GM19099 (cell line): ENCODE measurements around the gene SIDT2.

Experiments
- POLR2A ChIP-seq: IDR thresholded peaks from 3 replicates; pipeline ENCODE4 v1.6.1; 2011; ENCODE audit warnings: low read depth; ENCODE audit not compliant: insufficient read length; ENCODE audit errors: extremely low read depth

The SIDT2 gene

DNA sequence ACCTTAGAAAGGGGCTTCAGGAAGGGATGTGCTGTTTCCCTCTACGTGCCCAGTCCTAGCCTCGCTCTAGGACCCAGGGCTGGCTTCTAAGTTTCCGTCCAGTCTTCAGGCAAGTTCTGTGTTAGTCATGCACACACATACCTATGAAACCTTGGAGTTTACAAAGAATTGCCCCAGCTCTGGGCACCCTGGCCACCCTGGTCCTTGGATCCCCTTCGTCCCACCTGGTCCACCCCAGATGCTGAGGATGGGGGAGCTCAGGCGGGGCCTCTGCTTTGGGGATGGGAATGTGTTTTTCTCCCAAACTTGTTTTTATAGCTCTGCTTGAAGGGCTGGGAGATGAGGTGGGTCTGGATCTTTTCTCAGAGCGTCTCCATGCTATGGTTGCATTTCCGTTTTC lies 18.5 kb downstream of the SIDT2 start:
- no peak for TF ChIP-seq POLR2A

- TF ChIP-seq POLR2A = no peak
Observed at GRCh38 chr11:117197516-117198456, 19.2 kb downstream of the SIDT2 start.

- TF ChIP-seq POLR2A = no peak
Observed at GRCh38 chr11:117198613-117199012, 20.1 kb downstream of the SIDT2 start.

- TF ChIP-seq POLR2A = no peak
Observed at GRCh38 chr11:117199053-117199915, 20.7 kb downstream of the SIDT2 start, which contains the start of gene TAGLN. Gene TAGLN (plus strand): TSS chr11:117199370. CDS start chr11:117203014, 3,644 bp downstream.

DNA sequence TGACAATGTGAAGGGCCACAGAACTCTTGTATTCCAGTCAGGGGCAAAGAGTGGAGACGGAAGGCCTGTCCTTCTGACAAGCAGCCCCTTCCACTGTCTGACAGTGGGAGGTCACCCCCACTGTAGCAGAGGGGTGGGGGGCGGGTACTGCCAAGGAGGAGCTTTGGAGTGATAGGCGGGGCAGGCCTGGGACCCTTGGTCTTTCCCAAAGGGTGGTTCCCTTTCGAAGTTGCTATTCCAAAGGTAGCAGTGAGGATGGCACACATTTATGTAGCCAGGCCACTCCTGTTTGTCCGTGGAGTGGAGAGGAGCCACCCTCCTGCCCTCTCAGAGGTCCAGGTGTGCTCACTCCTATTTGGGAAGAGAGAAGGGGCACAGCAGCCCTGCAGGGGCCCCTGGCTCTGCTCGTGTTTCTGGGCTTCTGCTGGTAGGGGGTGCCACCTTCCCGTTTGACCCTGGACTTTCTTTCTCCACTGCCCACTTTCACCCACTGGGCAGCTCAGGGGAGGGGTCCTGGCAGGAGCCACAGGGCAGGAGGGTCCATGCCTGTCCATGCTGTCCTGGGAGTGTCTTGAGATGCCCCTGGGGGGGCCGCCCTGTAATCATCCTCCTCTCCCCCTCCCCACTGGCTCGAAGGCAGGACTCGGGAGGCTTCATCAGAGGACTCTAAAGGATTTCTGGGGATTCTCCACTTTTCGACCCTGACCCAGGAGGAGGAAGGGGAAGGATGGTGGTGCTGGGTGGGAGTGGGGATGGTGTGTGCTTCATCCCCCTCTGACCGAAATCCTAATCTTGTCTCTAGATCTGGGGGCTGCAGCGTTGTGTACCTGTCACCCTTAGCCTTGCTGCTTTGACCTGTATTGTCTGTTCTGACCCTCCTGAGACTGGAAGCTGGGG lies 21.6 kb downstream of the SIDT2 start:
- TF ChIP-seq POLR2A = no peak

DNA sequence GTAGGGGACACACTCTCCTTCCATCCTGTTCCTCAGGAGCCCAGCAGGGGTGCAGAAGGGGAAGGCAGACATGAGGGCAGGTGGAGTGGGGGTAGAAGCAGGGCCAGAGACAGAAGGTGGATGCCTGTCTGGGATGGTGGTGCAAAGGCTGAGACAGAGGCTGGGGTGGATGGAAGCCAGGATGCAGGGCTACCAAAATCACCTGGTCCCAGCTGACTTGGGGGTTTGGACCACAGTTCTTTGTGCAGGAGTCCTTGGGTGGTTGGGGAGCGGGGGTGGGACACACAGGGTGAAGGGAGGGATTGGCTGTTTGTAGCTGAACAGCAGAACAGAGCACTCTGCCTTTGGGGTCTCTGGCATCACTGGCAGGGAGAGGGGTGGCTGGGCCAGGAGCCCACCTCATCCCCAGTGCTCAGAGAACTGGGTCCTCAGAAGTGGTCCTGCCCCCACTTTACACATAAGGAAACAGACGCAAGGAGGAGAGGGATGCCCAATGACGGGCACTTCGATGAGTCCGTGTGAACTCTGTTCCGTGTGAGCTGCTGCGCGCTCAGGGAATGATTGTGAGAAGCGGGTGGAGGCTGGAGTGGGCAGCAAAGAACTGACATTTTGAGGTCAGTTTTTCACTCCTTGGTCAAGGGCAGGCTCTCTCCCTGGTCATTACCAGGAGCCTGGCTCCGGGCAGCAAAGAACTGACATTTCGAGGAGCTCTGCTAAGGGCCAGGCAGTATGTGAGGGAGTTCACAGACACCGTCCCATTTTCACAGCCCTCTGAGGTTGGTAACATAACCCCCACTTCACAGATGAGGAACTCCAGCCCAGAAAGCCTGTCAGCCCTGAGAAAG lies 22.5 kb downstream of the SIDT2 start:
- no peak for TF ChIP-seq POLR2A

- TF ChIP-seq POLR2A = no peak
Observed at GRCh38 chr11:117201658-117202305, 23.2 kb downstream of the SIDT2 start.

- TF ChIP-seq POLR2A = no peak
Observed at GRCh38 chr11:117202386-117203068, 24.0 kb downstream of the SIDT2 start.

DNA sequence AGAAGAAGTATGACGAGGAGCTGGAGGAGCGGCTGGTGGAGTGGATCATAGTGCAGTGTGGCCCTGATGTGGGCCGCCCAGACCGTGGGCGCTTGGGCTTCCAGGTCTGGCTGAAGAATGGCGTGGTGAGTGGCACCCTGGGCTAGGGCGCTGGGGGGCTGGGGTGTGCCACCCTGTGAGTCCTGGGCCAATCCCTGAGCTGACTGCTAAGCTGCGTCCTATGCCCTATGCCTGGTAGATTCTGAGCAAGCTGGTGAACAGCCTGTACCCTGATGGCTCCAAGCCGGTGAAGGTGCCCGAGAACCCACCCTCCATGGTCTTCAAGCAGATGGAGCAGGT lies 24.5 kb downstream of the SIDT2 start:
- TF ChIP-seq POLR2A = no peak

- no peak for TF ChIP-seq POLR2A
Observed at GRCh38 chr11:117204283-117205080, 25.9 kb downstream of the SIDT2 start.

DNA sequence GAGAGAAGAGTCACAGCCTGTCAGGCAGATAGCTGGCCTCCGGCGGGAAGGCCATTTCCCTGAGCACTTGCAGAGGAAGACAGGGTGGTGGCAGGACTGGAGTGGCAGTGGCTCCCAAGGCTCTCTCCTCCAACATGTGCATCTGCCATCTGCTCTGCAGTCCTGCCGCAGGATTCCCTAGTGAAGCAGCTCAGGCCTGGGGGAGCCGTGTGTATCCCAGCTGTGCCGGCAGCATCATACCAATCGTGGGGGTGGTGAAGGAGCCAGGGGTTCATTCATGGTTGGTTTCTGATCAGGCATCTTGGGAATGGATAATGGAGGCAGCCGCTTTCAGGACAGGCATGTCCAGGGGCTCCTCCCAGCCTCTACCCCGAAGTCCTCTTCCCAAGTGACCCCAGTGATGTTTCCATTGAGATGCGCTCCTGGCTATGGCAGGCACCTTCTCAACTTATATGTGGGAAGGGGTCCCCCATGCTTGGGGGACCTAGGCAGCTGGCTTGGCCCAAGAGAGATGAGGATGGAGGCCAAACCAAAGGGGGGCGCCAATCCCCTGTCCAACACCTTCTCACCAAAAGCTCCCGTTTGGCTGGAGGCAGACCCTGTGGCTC lies 26.8 kb downstream of the SIDT2 start:
- no peak for TF ChIP-seq POLR2A

DNA sequence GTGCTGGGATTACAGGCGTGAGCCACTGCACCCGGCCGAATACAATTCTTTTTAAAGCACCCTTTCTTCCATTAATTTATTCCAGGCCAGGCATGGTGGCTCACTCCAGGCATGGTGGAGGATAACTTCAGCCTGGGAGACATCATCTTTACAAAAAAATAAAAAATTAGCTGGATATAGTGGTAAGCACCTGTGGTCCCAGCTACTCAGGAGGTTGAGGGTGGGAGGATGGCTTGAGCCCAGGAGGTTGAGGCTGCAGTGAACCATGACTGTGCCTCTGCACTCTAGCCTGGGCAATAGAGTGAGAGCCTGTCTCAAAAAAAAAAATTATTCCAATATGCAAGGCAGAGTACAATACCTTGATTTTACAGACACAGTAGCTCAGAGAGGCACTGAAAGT lies 32.1 kb downstream of the SIDT2 start:
- no peak for TF ChIP-seq POLR2A
